RWPE1 (cell line): ENCODE measurements around the gene FNDC3A.

Experiments
- CTCF ChIA-PET: fragments of 350-600 bp; sonication (Branson Sonifier 250); formaldehyde crosslinking; extraction: SDS; loops from one replicate; lab custom pipeline; 2021; lab: Yijun Ruan, JAX
- POLR2A ChIA-PET: fragments of 400-600 bp; formaldehyde crosslinking; extraction: SDS; loops from one replicate; lab custom pipeline; 2020; ENCODE audit warnings: antibody characterized with exemption; ENCODE audit not compliant: low non-redundant PET; lab: Yijun Ruan, JAX
- DNase-seq: peaks from one replicate; pipeline ENCODE4 v3.0.0; 2012; ENCODE audit warnings: low spot score
- H3K27ac ChIP-seq: fragments of 450-650 bp; 2 replicates; pipeline ENCODE4 v1.5.1; 2017
- TF ChIP-seq, protein P1 (sequence below): fragments of 450-650 bp; conservative IDR thresholded peaks from 2 replicates; pipeline ENCODE4 v1.5.1; 2017; ENCODE audit warnings: low read depth, mild to moderate bottlenecking

FNDC3A gene

DNA sequence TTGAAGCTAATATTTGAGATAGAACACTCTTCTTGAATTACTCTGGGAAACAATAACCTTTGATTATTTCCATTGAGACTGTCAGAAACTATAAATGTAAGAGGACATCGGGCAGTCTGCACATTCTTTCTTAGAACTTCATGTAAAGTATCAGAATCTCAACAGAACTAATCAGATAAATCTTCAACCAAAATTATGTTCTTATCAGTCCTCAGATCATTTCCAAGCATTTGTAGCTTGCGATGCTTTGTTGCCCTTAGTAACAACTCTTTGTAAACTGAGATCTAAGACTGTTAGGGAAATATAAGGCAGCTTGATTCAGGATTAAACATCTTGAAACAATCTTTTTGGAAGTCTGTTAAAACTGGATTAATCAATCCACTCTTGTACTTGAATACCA, 70.3 kb downstream of the FNDC3A start:
- TF ChIP-seq, protein P1, sequence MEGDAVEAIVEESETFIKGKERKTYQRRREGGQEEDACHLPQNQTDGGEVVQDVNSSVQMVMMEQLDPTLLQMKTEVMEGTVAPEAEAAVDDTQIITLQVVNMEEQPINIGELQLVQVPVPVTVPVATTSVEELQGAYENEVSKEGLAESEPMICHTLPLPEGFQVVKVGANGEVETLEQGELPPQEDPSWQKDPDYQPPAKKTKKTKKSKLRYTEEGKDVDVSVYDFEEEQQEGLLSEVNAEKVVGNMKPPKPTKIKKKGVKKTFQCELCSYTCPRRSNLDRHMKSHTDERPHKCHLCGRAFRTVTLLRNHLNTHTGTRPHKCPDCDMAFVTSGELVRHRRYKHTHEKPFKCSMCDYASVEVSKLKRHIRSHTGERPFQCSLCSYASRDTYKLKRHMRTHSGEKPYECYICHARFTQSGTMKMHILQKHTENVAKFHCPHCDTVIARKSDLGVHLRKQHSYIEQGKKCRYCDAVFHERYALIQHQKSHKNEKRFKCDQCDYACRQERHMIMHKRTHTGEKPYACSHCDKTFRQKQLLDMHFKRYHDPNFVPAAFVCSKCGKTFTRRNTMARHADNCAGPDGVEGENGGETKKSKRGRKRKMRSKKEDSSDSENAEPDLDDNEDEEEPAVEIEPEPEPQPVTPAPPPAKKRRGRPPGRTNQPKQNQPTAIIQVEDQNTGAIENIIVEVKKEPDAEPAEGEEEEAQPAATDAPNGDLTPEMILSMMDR: no peak
- ChIA-PET POLR2A (no interaction called here), CTCF (no interaction called here)
- H3K27ac ChIP-seq: no peak overlapping the region
- no peak for DNase-seq

DNA sequence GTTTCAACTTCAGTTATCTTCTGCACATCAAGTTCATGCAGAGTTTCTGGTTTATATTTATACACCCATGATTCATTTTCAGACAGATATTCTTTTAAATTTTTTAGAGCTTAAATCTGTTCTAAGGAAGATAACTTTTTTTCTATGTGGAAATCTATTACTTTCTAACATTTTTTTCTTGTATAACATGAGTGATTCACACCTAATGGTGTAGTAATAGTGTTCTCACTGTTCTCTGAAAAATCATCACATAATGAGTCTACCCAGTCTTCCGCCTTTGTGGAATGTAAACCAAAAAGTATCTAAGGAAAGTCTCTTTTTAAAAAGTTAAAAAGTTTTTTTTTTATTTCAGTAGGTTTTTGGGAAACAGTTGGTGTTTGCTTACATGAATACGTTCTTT, 70.8 kb downstream of the FNDC3A start:
- no peak for DNase-seq
- ChIA-PET CTCF (no interaction called here), POLR2A (no interaction called here)
- H3K27ac ChIP-seq: no peak overlapping the region
- TF ChIP-seq, protein P1: no peak

DNA sequence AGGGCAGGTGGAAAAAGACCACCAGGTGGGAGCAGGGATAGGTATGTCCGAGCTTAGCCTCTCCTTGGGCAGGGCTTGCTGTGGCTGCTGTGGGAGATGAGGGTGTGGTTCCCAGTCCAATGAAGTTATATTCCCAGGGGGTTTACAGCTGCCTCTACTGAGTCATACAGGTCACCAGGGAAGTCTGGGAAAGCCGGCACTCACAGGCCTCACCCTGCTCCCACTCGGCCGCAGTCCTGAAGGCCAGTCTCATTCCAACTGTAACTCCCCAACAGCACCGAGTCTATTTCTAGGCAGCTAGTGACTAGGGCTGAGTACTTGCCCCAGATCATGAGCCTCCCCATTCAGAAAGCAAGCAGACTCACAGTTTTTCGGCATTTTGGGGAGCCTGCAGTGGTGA, 77.1 kb downstream of the FNDC3A start:
- TF ChIP-seq, protein P1: no peak
- CTCF ChIA-PET: no interaction called here
- POLR2A ChIA-PET: no interaction called here
- no peak for DNase-seq
- no peak overlapping the region for H3K27ac ChIP-seq

DNA sequence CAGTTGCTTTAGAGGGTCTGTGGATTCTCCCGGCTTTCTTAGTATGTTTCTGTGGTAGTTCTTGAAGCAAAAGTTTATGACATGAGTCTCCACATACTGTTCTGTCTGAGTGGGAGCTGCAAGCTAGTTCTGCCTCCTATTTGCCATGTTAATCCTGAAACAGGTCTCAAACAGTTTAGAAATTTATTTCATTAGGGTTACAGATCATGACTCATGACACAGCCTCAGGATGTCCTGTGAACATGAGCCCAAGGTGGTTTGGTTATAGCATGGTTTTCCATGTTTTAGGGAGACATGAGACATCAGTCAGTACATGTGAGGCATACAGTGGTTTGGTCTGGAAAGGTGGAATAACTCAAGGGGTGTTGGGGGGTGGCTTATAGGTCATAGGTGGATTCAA, 77.5 kb downstream of the FNDC3A start:
- no peak for DNase-seq
- ChIA-PET POLR2A (no interaction called here), CTCF (no interaction called here)
- TF ChIP-seq, protein P1: no peak
- no peak overlapping the region for H3K27ac ChIP-seq

DNA sequence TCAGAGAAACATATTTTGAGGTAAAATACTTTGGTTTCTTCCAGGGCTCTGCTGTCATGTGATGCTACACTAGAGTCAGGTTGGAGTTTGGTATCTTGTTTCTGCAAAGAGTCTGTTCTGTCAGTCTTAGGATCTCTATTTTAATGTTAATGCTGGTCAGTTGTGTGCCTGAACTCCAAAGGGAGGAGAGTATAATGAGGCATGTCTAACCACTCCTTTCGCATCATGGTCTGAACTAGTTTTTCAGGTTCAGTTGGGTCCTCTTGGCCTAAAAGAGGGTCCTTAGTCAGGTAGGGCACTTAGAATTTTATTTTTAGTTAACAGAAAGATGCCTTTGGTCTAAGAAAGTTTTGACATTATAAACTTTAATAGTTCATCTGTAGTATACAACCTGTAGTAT, 78.2 kb downstream of the FNDC3A start:
- CTCF ChIA-PET: no interaction called here

DNA sequence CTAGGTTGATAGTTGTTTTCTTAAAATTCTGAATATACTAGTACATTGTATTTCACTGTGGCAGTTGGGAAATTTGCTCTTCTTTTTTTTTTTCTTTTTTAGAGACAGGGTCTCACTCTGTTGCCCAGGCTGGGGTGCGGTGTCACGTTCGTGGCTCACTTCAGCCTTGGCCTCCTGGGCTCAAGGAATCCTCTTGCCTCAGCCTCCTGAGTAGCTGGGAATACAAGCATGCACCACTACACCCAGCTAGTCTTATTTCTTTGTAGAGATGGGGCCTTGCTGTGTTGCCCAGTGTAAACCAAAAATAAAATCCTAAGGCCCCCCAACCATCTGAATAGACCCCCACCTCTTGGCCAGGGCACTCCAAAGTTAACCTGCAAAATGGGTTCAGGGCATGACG, 79.3 kb downstream of the FNDC3A start:
- POLR2A ChIA-PET: no interaction called here
- DNase-seq: no peak
- CTCF ChIA-PET: no interaction called here
- TF ChIP-seq, protein P1: no peak
- H3K27ac ChIP-seq: no peak overlapping the region

More for the DNA sequence above, 78.2 kb downstream of the FNDC3A start:
- POLR2A ChIA-PET: no interaction called here
- TF ChIP-seq, protein P1: no peak
- H3K27ac ChIP-seq: no peak overlapping the region
- DNase-seq: no peak

DNA sequence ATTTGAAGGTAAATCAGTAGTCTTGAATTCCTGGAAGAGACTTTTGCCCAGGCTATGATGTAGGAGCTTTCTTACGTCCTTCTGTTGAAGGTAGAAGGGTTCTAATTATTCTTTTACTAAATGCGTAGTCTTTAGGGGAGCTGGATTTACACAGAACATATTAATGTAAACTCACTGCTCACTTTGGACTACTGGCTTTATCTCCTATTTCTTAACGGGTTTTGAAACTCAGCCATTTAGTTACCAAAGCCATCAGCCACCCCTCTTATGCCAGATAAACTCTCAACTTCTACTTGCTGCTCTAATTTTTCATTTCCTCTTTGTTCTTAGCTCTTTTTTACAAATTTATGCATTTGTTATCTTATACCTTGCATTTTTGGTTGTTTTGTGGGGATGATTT, 81.5 kb downstream of the FNDC3A start:
- ChIA-PET POLR2A (no interaction called here), CTCF (no interaction called here)
- DNase-seq: no peak
- TF ChIP-seq, protein P1: no peak
- no peak overlapping the region for H3K27ac ChIP-seq
